H9 (cell line): ENCODE measurements around the gene SF3A1. TPM values are rescaled to one million over a fixed set of nuclear protein-coding genes. Genes with fewer than 3 reads are reported as not detected.

Source experiments
- DNase-seq: peaks from one replicate; pipeline ENCODE4 v3.0.0-alpha.2; 2017
- H2AFZ ChIP-seq: one replicate; pipeline ENCODE4 v1.6.1; 2013; ENCODE audit warnings: mild to moderate bottlenecking, low read length, control low read depth, moderate library complexity
- H2AK5ac ChIP-seq: 2 replicates; pipeline ENCODE4 v1.6.1; 2013; ENCODE audit warnings: low read length, control low read depth, mixed read lengths; ENCODE audit not compliant: insufficient read length
- H2BK120ac ChIP-seq: one replicate; pipeline ENCODE4 v1.6.1; 2013; ENCODE audit warnings: low read depth, mild to moderate bottlenecking, low read length, control low read depth, inconsistent platforms; ENCODE audit not compliant: poor library complexity, severe bottlenecking
- H2BK12ac ChIP-seq: 2 replicates; pipeline ENCODE4 v1.6.1; 2013; ENCODE audit warnings: low read length, control low read depth, mixed read lengths, low read depth; ENCODE audit not compliant: insufficient read length
- H2BK15ac ChIP-seq: 2 replicates; pipeline ENCODE4 v1.6.1; 2013; ENCODE audit warnings: low read depth, low read length, control low read depth
- H2BK20ac ChIP-seq: one replicate; pipeline ENCODE4 v1.6.1; 2013; ENCODE audit warnings: low read depth, mild to moderate bottlenecking, low read length, control low read depth, inconsistent platforms; ENCODE audit not compliant: poor library complexity, severe bottlenecking
- H2BK5ac ChIP-seq: 2 replicates; pipeline ENCODE4 v1.6.1; 2013; ENCODE audit warnings: low read length, control low read depth, mixed read lengths; ENCODE audit not compliant: insufficient read length
- H3K14ac ChIP-seq: 2 replicates; pipeline ENCODE4 v1.6.1; 2013; ENCODE audit warnings: low read length, control low read depth; ENCODE audit not compliant: insufficient read depth
- H3K18ac ChIP-seq: 2 replicates; pipeline ENCODE4 v1.6.1; 2013; ENCODE audit warnings: low read depth, mild to moderate bottlenecking, mixed read lengths, low read length, control low read depth; ENCODE audit not compliant: insufficient read length
- H3K23ac ChIP-seq: 2 replicates; pipeline ENCODE4 v1.6.1; 2013; ENCODE audit warnings: low read length, control low read depth, mixed read lengths, low read depth; ENCODE audit not compliant: insufficient read length
- H3K23me2 ChIP-seq: 2 replicates; pipeline ENCODE4 v1.6.1; 2013; ENCODE audit warnings: low read depth, mild to moderate bottlenecking, mixed read lengths, low read length, control low read depth; ENCODE audit not compliant: insufficient read length, poor library complexity, severe bottlenecking
- H3K27ac ChIP-seq: 2 replicates; pipeline ENCODE4 v1.5.1; 2013; ENCODE audit warnings: low read length, control low read depth, mixed read lengths, low read depth; ENCODE audit not compliant: insufficient read length
- H3K27me3 ChIP-seq: 2 replicates; pipeline ENCODE4 v1.6.1; 2013; ENCODE audit warnings: low read length, control low read depth, inconsistent platforms; ENCODE audit not compliant: insufficient read depth
- H3K4ac ChIP-seq: 2 replicates; pipeline ENCODE4 v1.6.1; 2013; ENCODE audit warnings: low read depth, mild to moderate bottlenecking, control low read depth, inconsistent platforms, low read length, moderate library complexity
- H3K4me1 ChIP-seq: 2 replicates; pipeline ENCODE4 v1.6.1; 2013; ENCODE audit warnings: low read length, control low read depth, inconsistent platforms; ENCODE audit not compliant: insufficient read depth
- H3K4me2 ChIP-seq: 2 replicates; pipeline ENCODE4 v1.6.1; 2013; ENCODE audit warnings: low read length, control low read depth, mixed read lengths; ENCODE audit not compliant: insufficient read length, insufficient read depth
- H3K56ac ChIP-seq: 2 replicates; pipeline ENCODE4 v1.6.1; 2013; ENCODE audit warnings: low read depth, mild to moderate bottlenecking, mixed read lengths, low read length, control low read depth; ENCODE audit not compliant: insufficient read length
- H3K79me1 ChIP-seq: 2 replicates; pipeline ENCODE4 v1.6.1; 2013; ENCODE audit warnings: low read depth, mild to moderate bottlenecking, moderate library complexity, low read length, control low read depth, inconsistent platforms; ENCODE audit not compliant: insufficient read depth, poor library complexity, severe bottlenecking
- H3K79me2 ChIP-seq: 2 replicates; pipeline ENCODE4 v1.6.1; 2013; ENCODE audit warnings: low read length, control low read depth, inconsistent platforms; ENCODE audit not compliant: insufficient read depth
- H3K9ac ChIP-seq: 2 replicates; pipeline ENCODE4 v1.6.1; 2013; ENCODE audit warnings: low read length, control low read depth, mixed read lengths; ENCODE audit not compliant: insufficient read length; ENCODE audit errors: extremely low read depth
- H3K9me3 ChIP-seq: one replicate; pipeline ENCODE4 v1.6.1; 2013; ENCODE audit warnings: low read depth, low read length, inconsistent platforms; ENCODE audit not compliant: control insufficient read depth
- H3T11ph ChIP-seq: one replicate; pipeline ENCODE4 v1.6.1; 2013; ENCODE audit warnings: mild to moderate bottlenecking, low read length, control low read depth, inconsistent platforms
- H4K20me1 ChIP-seq: one replicate; pipeline ENCODE4 v1.6.1; 2013; ENCODE audit not compliant: control insufficient read depth, insufficient read length, insufficient read depth
- H4K5ac ChIP-seq: 2 replicates; pipeline ENCODE4 v1.6.1; 2013; ENCODE audit warnings: low read depth, mild to moderate bottlenecking, mixed read lengths, low read length, control low read depth; ENCODE audit not compliant: insufficient read length
- H4K8ac ChIP-seq: replicated peaks from 2 replicates; pipeline ENCODE4 v1.6.1; 2013; ENCODE audit warnings: low read length, control low read depth, mixed read lengths, low read depth; ENCODE audit not compliant: insufficient read length
- H4K91ac ChIP-seq: 2 replicates; pipeline ENCODE4 v1.6.1; 2013; ENCODE audit warnings: low read depth, mild to moderate bottlenecking, moderate library complexity, mixed read lengths, low read length, control low read depth; ENCODE audit not compliant: insufficient read length
- H3K27ac Mint-ChIP-seq, 3 experiments: 2 replicates in 2 of 3; 3 replicates in 1 of 3; pipeline ENCODE4 v1.8.0; 2020 to 2021; ENCODE audit warnings: mixed read lengths in 3 of 3, mild to moderate bottlenecking in 1 of 3, moderate library complexity in 1 of 3
- H3K27me3 Mint-ChIP-seq: 2 replicates; pipeline ENCODE4 v1.8.0; 2021; ENCODE audit warnings: low read depth, mild to moderate bottlenecking, moderate library complexity, mixed read lengths
- H3K36me3 Mint-ChIP-seq, 3 experiments: 2 replicates in 2 of 3; 3 replicates in 1 of 3; pipeline ENCODE4 v1.8.0; 2020 to 2021; ENCODE audit warnings: low read depth in 3 of 3, mixed read lengths in 3 of 3; ENCODE audit not compliant: insufficient read depth in 1 of 3
- H3K4me1 Mint-ChIP-seq, 2 experiments: 2 replicates each; pipeline ENCODE4 v1.8.0; 2020; ENCODE audit warnings: mixed read lengths in 2 of 2
- H3K4me3 Mint-ChIP-seq, 2 experiments: 2 replicates in 1 of 2; 3 replicates in 1 of 2; pipeline ENCODE4 v1.8.0; 2020 to 2021; ENCODE audit warnings: mild to moderate bottlenecking in 2 of 2, mixed read lengths in 2 of 2, moderate library complexity in 1 of 2
- H3K9me3 Mint-ChIP-seq, 2 experiments: 2 replicates in 1 of 2; 3 replicates in 1 of 2; pipeline ENCODE4 v1.8.0; 2020; ENCODE audit warnings: mild to moderate bottlenecking in 2 of 2, mixed read lengths in 2 of 2, moderate library complexity in 1 of 2
- CTCF ChIP-seq: fragments of 200-600 bp; sonication (generic); conservative IDR thresholded peaks from 3 replicates; pipeline ENCODE4 v1.8.0; 2021; ENCODE audit warnings: antibody characterized with exemption, mild to moderate bottlenecking
- WGBS: extraction: QIAGEN DNeasy Blood & Tissue Kit; methylation state at CpG from one replicate; pipeline ENCODE4 v1.1.7; 2013; ENCODE audit warnings: missing lambda C conversion rate, low lambda C conversion rate, mixed read lengths; ENCODE audit not compliant: insufficient read length; ENCODE audit errors: extremely low coverage; 5-methylcytosine and 5-hydroxymethylcytosine counted together
- total RNA-seq: library from RNA; stranded (reverse); gene quantifications from 2 replicates; pipeline ENCODE4 v1.2.1, GENCODE V29; 2021

Gene SF3A1
- total RNA-seq, 1 experiment from 2014 or later = 225 TPM

- Histone ChIP-seq H3K9ac (no peak overlapping the region), H2BK120ac (no peak overlapping the region), H3K4me2 (no peak overlapping the region), H2AK5ac (no peak overlapping the region), H3K23me2 (no peaks in the 10 kb centered on the region), H2BK20ac (no peak overlapping the region), H3K27me3 (no peaks in the 10 kb centered on the region), H4K20me1 (no peaks in the 10 kb centered on the region), H3K14ac (no peak overlapping the region), H3K23ac (no peak overlapping the region), H4K91ac (no peak overlapping the region), H2AFZ (no peak overlapping the region), H4K5ac (no peak overlapping the region), H3K56ac (no peak overlapping the region), H2BK15ac (no peak overlapping the region), H2BK5ac (no peak overlapping the region), H4K8ac (no peak overlapping the region), H3K79me1 (no peaks in the 10 kb centered on the region), H3K27ac (no peak overlapping the region), H3K9me3 (no peaks in the 10 kb centered on the region), H3K4me1 (no peaks in the 10 kb centered on the region), H3K18ac (no peak overlapping the region), H3K4ac (no peak overlapping the region), H3T11ph (no peak overlapping the region), H3K79me2 (0 out of 2 replicates have a peak, but pooled peaks cover 2% of the 10 kb centered on the region), H2BK12ac (no peak overlapping the region)
- Mint-ChIP-seq H3K27me3 (no peaks in the 10 kb centered on the region), H3K36me3 (peaks cover 53 to 88% (median 78%) of the 10 kb centered on the region in 3 experiments), H3K4me1 (no peaks in the 10 kb centered on the region), H3K4me3 (no peak overlapping the region), H3K9me3 (no peaks in the 10 kb centered on the region), H3K27ac (no peak overlapping the region)
- no peak for DNase-seq
- no peak for TF ChIP-seq CTCF
- WGBS = no CpG with 5 or more reads among the region's 4 CpGs
These were observed 22.0 kb downstream of the SF3A1 start for GRCh38 chr22:30334646-30335045.
